Measurements from ENCODE around the gene SFN.
"Not testable (repeated sequence)": the region's sequence is repeated elsewhere in the genome, so short reads cannot be mapped to it uniquely, and the experiment has no call there.

The SFN gene

GRCh38 chr1:26862781-26863684, at the start of gene SFN:
SFN (plus strand) TSS chr1:26863149; CDS start chr1:26863213, 64 bp downstream.
- peak; percentile 21 for DNase-seq

- DNase-seq = no peak
Measured at GRCh38 chr1:26814377-26814776, 48.6 kb upstream of the SFN start.

- DNase-seq = no peak
Measured at GRCh38 chr1:26814893-26815292, 48.1 kb upstream of the SFN start.

GRCh38 chr1:26820784-26821269, 42.1 kb upstream of the SFN start:
- no peak for DNase-seq

GRCh38 chr1:26822737-26823395, 40.1 kb upstream of the SFN start:
- no peak for DNase-seq

GRCh38 chr1:26824731-26825130, 38.2 kb upstream of the SFN start:
- DNase-seq = no peak

- peak; percentile 60 for DNase-seq
Measured at GRCh38 chr1:26826261-26827105, 36.5 kb upstream of the SFN start, which contains the start of gene ZDHHC18. ZDHHC18 (plus strand) TSS chr1:26826688; CDS start chr1:26826805, 117 bp downstream.

GRCh38 chr1:26827106-26827604, 35.8 kb upstream of the SFN start:
- DNase-seq = no peak

- DNase-seq = no peak
Measured at GRCh38 chr1:26827663-26828062, 35.3 kb upstream of the SFN start.

- peak; percentile 45 for DNase-seq
Measured at GRCh38 chr1:26828411-26828991, 34.4 kb upstream of the SFN start.

GRCh38 chr1:26829184-26829911, 33.6 kb upstream of the SFN start:
- no peak for DNase-seq

- DNase-seq = no peak
Measured at GRCh38 chr1:26831059-26831458, 31.9 kb upstream of the SFN start.

- no peak for DNase-seq
Measured at GRCh38 chr1:26831546-26832248, 31.3 kb upstream of the SFN start.

GRCh38 chr1:26832249-26832960, 30.5 kb upstream of the SFN start:
- DNase-seq = no peak

GRCh38 chr1:26833432-26834405, 29.2 kb upstream of the SFN start:
- DNase-seq = peak; percentile 84

GRCh38 chr1:26837665-26838064, 25.3 kb upstream of the SFN start:
- not testable (repeated sequence) for DNase-seq

- DNase-seq = peak; percentile 76
Measured at GRCh38 chr1:26838474-26839338, 24.2 kb upstream of the SFN start.

- no peak for DNase-seq
Measured at GRCh38 chr1:26839339-26839722, 23.6 kb upstream of the SFN start.

Data from stimulated activated naive CD4-positive, alpha-beta T cell treated with Interleukin-2 at 50 U/mL for 16 hours (primary cell).